ENCODE data around the gene TDRD9. TPM values are rescaled to one million over a fixed set of nuclear protein-coding genes. Genes with fewer than 3 reads are reported as not detected.

Gene TDRD9
- polyA plus RNA-seq, 1 donor from 2014 or later = 15.9 TPM

DNA sequence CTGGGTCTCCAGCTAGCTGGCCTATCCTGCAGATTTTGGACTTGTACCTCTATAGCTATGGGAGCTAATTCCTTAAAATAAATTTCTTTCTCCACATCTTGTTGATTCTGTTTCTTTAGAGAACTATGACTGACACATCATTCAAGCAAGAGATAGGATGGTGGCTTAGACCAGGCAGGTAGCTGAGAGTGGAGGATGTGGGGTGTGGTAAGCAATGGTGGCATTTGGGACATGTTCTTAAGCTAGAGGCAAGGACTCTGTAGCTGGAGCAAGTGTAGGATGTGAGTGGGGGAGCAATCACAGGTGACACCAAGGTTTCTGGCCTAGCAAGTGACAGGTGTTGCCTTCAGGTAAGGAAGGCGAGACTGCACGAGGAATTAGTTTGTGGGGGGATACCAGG is 6.8 kb downstream of the TDRD9 start:
- Histone ChIP-seq H3K27me3 (ENCODE audit: insufficient read depth, low read depth, low read length) (no peaks in the 10 kb centered on the region), H3K9me3 (ENCODE audit: low read length) (no peaks in the 10 kb centered on the region), H3K4me2 (ENCODE audit: low read length) (no peak overlapping the region), H3K4me3 (ENCODE audit: low read length) (no peak overlapping the region), H3F3A (ENCODE audit: insufficient read depth, low read length, poor library complexity, severe bottlenecking) (no peaks in the 10 kb centered on the region), H2AFZ (ENCODE audit: low read depth, low read length) (no peak overlapping the region), H3K36me3 (ENCODE audit: insufficient read depth, low read length) (no peaks in the 10 kb centered on the region), H4K20me1 (ENCODE audit: insufficient read depth) (no peaks in the 10 kb centered on the region), H3K9ac (ENCODE audit: low read length) (no peak overlapping the region), H3K27ac (ENCODE audit: low read length) (no peak overlapping the region), H3K9me2 (ENCODE audit: insufficient read depth, low read length) (no peaks in the 10 kb centered on the region), H3K79me2 (replicated peaks; ENCODE audit: insufficient read depth, low read length) (no peaks in the 10 kb centered on the region)
- no peak for TF ChIP-seq SMC3 (conservative IDR thresholded peaks at IDR 0.05; ENCODE audit: poor library complexity)
- TF ChIP-seq EP300 (conservative IDR thresholded peaks at IDR 0.05; ENCODE audit: poor library complexity, severe bottlenecking) = no peak
- no peak for TF ChIP-seq MXI1 (conservative IDR thresholded peaks at IDR 0.05; ENCODE audit: poor library complexity, severe bottlenecking)
- no peak for TF ChIP-seq POLR2AphosphoS5 (IDR thresholded peaks at IDR 0.05)
- TF ChIP-seq, protein P1, sequence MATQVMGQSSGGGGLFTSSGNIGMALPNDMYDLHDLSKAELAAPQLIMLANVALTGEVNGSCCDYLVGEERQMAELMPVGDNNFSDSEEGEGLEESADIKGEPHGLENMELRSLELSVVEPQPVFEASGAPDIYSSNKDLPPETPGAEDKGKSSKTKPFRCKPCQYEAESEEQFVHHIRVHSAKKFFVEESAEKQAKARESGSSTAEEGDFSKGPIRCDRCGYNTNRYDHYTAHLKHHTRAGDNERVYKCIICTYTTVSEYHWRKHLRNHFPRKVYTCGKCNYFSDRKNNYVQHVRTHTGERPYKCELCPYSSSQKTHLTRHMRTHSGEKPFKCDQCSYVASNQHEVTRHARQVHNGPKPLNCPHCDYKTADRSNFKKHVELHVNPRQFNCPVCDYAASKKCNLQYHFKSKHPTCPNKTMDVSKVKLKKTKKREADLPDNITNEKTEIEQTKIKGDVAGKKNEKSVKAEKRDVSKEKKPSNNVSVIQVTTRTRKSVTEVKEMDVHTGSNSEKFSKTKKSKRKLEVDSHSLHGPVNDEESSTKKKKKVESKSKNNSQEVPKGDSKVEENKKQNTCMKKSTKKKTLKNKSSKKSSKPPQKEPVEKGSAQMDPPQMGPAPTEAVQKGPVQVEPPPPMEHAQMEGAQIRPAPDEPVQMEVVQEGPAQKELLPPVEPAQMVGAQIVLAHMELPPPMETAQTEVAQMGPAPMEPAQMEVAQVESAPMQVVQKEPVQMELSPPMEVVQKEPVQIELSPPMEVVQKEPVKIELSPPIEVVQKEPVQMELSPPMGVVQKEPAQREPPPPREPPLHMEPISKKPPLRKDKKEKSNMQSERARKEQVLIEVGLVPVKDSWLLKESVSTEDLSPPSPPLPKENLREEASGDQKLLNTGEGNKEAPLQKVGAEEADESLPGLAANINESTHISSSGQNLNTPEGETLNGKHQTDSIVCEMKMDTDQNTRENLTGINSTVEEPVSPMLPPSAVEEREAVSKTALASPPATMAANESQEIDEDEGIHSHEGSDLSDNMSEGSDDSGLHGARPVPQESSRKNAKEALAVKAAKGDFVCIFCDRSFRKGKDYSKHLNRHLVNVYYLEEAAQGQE (IDR thresholded peaks at IDR 0.05; ENCODE audit: borderline replicate concordance) = no peak
- TF ChIP-seq, protein P2, sequence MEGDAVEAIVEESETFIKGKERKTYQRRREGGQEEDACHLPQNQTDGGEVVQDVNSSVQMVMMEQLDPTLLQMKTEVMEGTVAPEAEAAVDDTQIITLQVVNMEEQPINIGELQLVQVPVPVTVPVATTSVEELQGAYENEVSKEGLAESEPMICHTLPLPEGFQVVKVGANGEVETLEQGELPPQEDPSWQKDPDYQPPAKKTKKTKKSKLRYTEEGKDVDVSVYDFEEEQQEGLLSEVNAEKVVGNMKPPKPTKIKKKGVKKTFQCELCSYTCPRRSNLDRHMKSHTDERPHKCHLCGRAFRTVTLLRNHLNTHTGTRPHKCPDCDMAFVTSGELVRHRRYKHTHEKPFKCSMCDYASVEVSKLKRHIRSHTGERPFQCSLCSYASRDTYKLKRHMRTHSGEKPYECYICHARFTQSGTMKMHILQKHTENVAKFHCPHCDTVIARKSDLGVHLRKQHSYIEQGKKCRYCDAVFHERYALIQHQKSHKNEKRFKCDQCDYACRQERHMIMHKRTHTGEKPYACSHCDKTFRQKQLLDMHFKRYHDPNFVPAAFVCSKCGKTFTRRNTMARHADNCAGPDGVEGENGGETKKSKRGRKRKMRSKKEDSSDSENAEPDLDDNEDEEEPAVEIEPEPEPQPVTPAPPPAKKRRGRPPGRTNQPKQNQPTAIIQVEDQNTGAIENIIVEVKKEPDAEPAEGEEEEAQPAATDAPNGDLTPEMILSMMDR (IDR thresholded peaks at IDR 0.05; ENCODE audit: poor library complexity, severe bottlenecking) = no peak
- no peak for TF ChIP-seq EZH2 (IDR thresholded peaks at IDR 0.05; ENCODE audit: borderline replicate concordance, insufficient read depth, low read length, poor library complexity, severe bottlenecking)
- TF ChIP-seq TAF1 (IDR thresholded peaks at IDR 0.05; ENCODE audit: low read depth) = no peak
- no peak for TF ChIP-seq RAD21 (conservative IDR thresholded peaks at IDR 0.05)

DNA sequence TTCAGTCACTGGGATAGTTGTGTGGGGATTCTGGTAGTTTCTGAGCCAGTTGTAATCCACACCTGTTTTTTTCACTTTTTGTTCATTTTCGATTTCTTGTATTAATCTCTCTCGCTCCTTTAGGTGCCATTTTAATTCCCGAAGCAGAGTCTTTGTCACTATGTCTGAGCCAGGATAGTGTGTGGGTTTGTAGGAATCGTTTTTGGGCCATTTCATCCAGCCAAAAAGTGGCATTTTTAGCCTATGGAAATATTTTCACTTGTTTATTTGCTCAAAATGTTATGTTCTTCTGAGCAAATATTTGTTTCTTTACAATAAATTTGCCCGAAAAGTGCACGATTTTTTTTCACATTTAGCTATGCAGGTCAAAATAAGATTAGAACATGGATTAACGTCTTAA is 13.2 kb downstream of the TDRD9 start:
- no peaks in the 10 kb centered on the region for H3K9me2 ChIP-seq (ENCODE audit: insufficient read depth, low read length)
- no peak overlapping the region for H3K4me3 ChIP-seq (ENCODE audit: low read length)
- H3F3A ChIP-seq (ENCODE audit: insufficient read depth, low read length, poor library complexity, severe bottlenecking) = no peaks in the 10 kb centered on the region
- H3K9ac ChIP-seq (ENCODE audit: low read length) = no peak overlapping the region
- no peak for TF ChIP-seq RAD21 (conservative IDR thresholded peaks at IDR 0.05)
- TF ChIP-seq, protein P1 (IDR thresholded peaks at IDR 0.05; ENCODE audit: borderline replicate concordance) = no peak
- TF ChIP-seq TAF1 (IDR thresholded peaks at IDR 0.05; ENCODE audit: low read depth) = no peak
- no peak for TF ChIP-seq SMC3 (conservative IDR thresholded peaks at IDR 0.05; ENCODE audit: poor library complexity)
- TF ChIP-seq EP300 (conservative IDR thresholded peaks at IDR 0.05; ENCODE audit: poor library complexity, severe bottlenecking) = no peak
- TF ChIP-seq MXI1 (conservative IDR thresholded peaks at IDR 0.05; ENCODE audit: poor library complexity, severe bottlenecking) = no peak
- no peak for TF ChIP-seq EZH2 (IDR thresholded peaks at IDR 0.05; ENCODE audit: borderline replicate concordance, insufficient read depth, low read length, poor library complexity, severe bottlenecking)
- TF ChIP-seq POLR2AphosphoS5 (IDR thresholded peaks at IDR 0.05) = no peak
- TF ChIP-seq, protein P2 (IDR thresholded peaks at IDR 0.05; ENCODE audit: poor library complexity, severe bottlenecking) = no peak
- H3K4me2 ChIP-seq (ENCODE audit: low read length) = no peak overlapping the region
- no peak overlapping the region for H2AFZ ChIP-seq (ENCODE audit: low read depth, low read length)
- H4K20me1 ChIP-seq (ENCODE audit: insufficient read depth) = no peaks in the 10 kb centered on the region
- no peaks in the 10 kb centered on the region for H3K36me3 ChIP-seq (ENCODE audit: insufficient read depth, low read length)
- no peaks in the 10 kb centered on the region for H3K79me2 ChIP-seq (replicated peaks; ENCODE audit: insufficient read depth, low read length)
- H3K27me3 ChIP-seq (ENCODE audit: insufficient read depth, low read depth, low read length) = no peaks in the 10 kb centered on the region
- no peak overlapping the region for H3K27ac ChIP-seq (ENCODE audit: low read length)
- peaks cover under 1% of the 10 kb centered on the region for H3K9me3 ChIP-seq (ENCODE audit: low read length)

Data from neural cell (in vitro differentiated cells).